Astrocyte (in vitro differentiated cells and primary cell): ENCODE results near the gene CPSF2. TPM values are rescaled to one million over a fixed set of nuclear protein-coding genes. Genes with fewer than 3 reads are reported as not detected.
"Not testable (repeated sequence)": the region's sequence is repeated elsewhere in the genome, so short reads cannot be mapped to it uniquely, and the experiment has no call there.

ENCODE experiments used
- DNase-seq: peaks from one replicate; pipeline ENCODE4 v3.0.0-alpha.2; 2010; ENCODE audit warnings: low read depth
- FAIRE-seq: peaks from 2 replicates; lab custom pipeline; 2011; peaks lifted over from hg19 to GRCh38; lab: Jason Lieb, UNC
- H2AFZ ChIP-seq: 2 replicates; pipeline ENCODE4 v1.6.0; 2012; ENCODE audit warnings: low read depth, low read length, inconsistent platforms
- H3K27ac ChIP-seq: 2 replicates; pipeline ENCODE4 v1.5.1; 2011; ENCODE audit warnings: low read depth, low read length, inconsistent platforms
- H3K27me3 ChIP-seq: 2 replicates; pipeline ENCODE4 v1.6.0; 2011; ENCODE audit warnings: low read length, inconsistent platforms; ENCODE audit not compliant: insufficient read depth
- H3K36me3 ChIP-seq: 2 replicates; pipeline ENCODE4 v1.5.1; 2011; ENCODE audit warnings: low read length, inconsistent platforms; ENCODE audit not compliant: insufficient read depth
- H3K4me1 ChIP-seq: 2 replicates; pipeline ENCODE4 v1.5.1; 2011; ENCODE audit warnings: low read length, inconsistent platforms; ENCODE audit not compliant: insufficient read depth
- H3K4me2 ChIP-seq: 2 replicates; pipeline ENCODE4 v1.6.0; 2012; ENCODE audit warnings: low read length, inconsistent platforms
- H3K4me3 ChIP-seq: 2 replicates; pipeline ENCODE4 v1.5.1; 2011; ENCODE audit warnings: low read depth, mild to moderate bottlenecking, low read length, inconsistent platforms; ENCODE audit not compliant: insufficient read depth
- H3K79me2 ChIP-seq: 2 replicates; pipeline ENCODE4 v1.6.0; 2012; ENCODE audit warnings: mild to moderate bottlenecking, low read length, inconsistent platforms; ENCODE audit not compliant: insufficient read depth
- H3K9ac ChIP-seq: 2 replicates; pipeline ENCODE4 v1.6.0; 2012; ENCODE audit warnings: mild to moderate bottlenecking, low read length, inconsistent platforms
- H3K9me3 ChIP-seq: 2 replicates; pipeline ENCODE4 v1.5.1; 2012; ENCODE audit warnings: low read depth, mild to moderate bottlenecking, low read length, inconsistent platforms; ENCODE audit not compliant: insufficient read depth
- H4K20me1 ChIP-seq: 2 replicates; pipeline ENCODE4 v1.6.0; 2012; ENCODE audit warnings: low read length, inconsistent platforms; ENCODE audit not compliant: insufficient read depth
- H3K27ac Mint-ChIP-seq: one replicate; pipeline ENCODE4 v1.8.0; 2021; ENCODE audit warnings: mild to moderate bottlenecking, mixed read lengths; ENCODE audit not compliant: unreplicated experiment
- H3K27me3 Mint-ChIP-seq: one replicate; pipeline ENCODE4 v1.8.0; 2021; ENCODE audit warnings: low read depth, mixed read lengths; ENCODE audit not compliant: unreplicated experiment
- H3K36me3 Mint-ChIP-seq: one replicate; pipeline ENCODE4 v1.8.0; 2021; ENCODE audit warnings: low read depth, mixed read lengths; ENCODE audit not compliant: unreplicated experiment
- H3K4me1 Mint-ChIP-seq: one replicate; pipeline ENCODE4 v1.8.0; 2021; ENCODE audit warnings: low read depth, mixed read lengths; ENCODE audit not compliant: unreplicated experiment
- H3K4me3 Mint-ChIP-seq: one replicate; pipeline ENCODE4 v1.8.0; 2021; ENCODE audit warnings: mild to moderate bottlenecking, moderate library complexity, mixed read lengths; ENCODE audit not compliant: unreplicated experiment
- H3K9me3 Mint-ChIP-seq: one replicate; pipeline ENCODE4 v1.8.0; 2021; ENCODE audit warnings: mild to moderate bottlenecking, mixed read lengths; ENCODE audit not compliant: unreplicated experiment
- CTCF ChIP-seq: IDR thresholded peaks from 2 replicates; pipeline ENCODE4 v1.5.1; 2011; ENCODE audit warnings: low read depth, mild to moderate bottlenecking, inconsistent platforms, low read length, moderate library complexity; ENCODE audit not compliant: insufficient read depth
- EZH2 ChIP-seq: IDR thresholded peaks from 2 replicates; pipeline ENCODE4 v1.6.1; 2012; ENCODE audit warnings: mild to moderate bottlenecking, low read length, inconsistent platforms; ENCODE audit not compliant: insufficient read depth
- total RNA-seq: library from RNA; stranded (reverse); gene quantifications from 2 replicates; pipeline ENCODE4 v1.2.1, GENCODE V29; 2021

The CPSF2 gene
- total RNA-seq, 1 donor from 2014 or later, result 58.6 TPM

GRCh38 chr14:92185559-92185958, 63.8 kb downstream of the CPSF2 start:
- Mint-ChIP-seq H3K27me3 (peaks cover 4% of the 10 kb centered on the region), H3K4me1 (no peaks in the 10 kb centered on the region), H3K4me3 (no peak overlapping the region), H3K27ac (no peak overlapping the region), H3K36me3 (no peaks in the 10 kb centered on the region), H3K9me3 (peaks cover 4% of the 10 kb centered on the region)
- H3K4me1 ChIP-seq, result no peaks in the 10 kb centered on the region
- H3K27me3 ChIP-seq, result no peaks in the 10 kb centered on the region
- no peak overlapping the region for H3K27ac ChIP-seq
- H3K4me3 ChIP-seq, result no peak overlapping the region
- no peaks in the 10 kb centered on the region for H3K79me2 ChIP-seq
- TF ChIP-seq EZH2 (no peak), CTCF (no peak)
- FAIRE-seq, result no peak
- no peak overlapping the region for H3K4me2 ChIP-seq
- DNase-seq, result no peak
- no peaks in the 10 kb centered on the region for H3K36me3 ChIP-seq
- no peaks in the 10 kb centered on the region for H3K9me3 ChIP-seq
- no peak overlapping the region for H3K9ac ChIP-seq
- no peaks in the 10 kb centered on the region for H4K20me1 ChIP-seq
- no peak overlapping the region for H2AFZ ChIP-seq

- H2AFZ ChIP-seq, H3K36me3 Mint-ChIP-seq, H4K20me1 ChIP-seq, H3K4me1 ChIP-seq, H3K9me3 Mint-ChIP-seq, H3K79me2 ChIP-seq, H3K4me2 ChIP-seq, H3K4me1 Mint-ChIP-seq, H3K27ac Mint-ChIP-seq, FAIRE-seq, H3K36me3 ChIP-seq, H3K4me3 Mint-ChIP-seq, H3K27me3 Mint-ChIP-seq, H3K27ac ChIP-seq, H3K9me3 ChIP-seq, H3K4me3 ChIP-seq, H3K9ac ChIP-seq, H3K27me3 ChIP-seq, DNase-seq: not testable (repeated sequence)
These were observed 65.8 kb downstream of the CPSF2 start for GRCh38 chr14:92187616-92188015.

GRCh38 chr14:92190768-92191167, 69.0 kb downstream of the CPSF2 start:
- H3K9me3 Mint-ChIP-seq, result peaks cover 4% of the 10 kb centered on the region
- no peak overlapping the region for H3K27ac ChIP-seq

More at GRCh38 chr14:92190768-92191167, 69.0 kb downstream of the CPSF2 start:
- no peak for DNase-seq
- no peak overlapping the region for H3K27ac Mint-ChIP-seq
- Histone ChIP-seq H3K79me2 (no peaks in the 10 kb centered on the region), H2AFZ (no peak overlapping the region), H3K4me2 (no peak overlapping the region), H3K4me3 (no peak overlapping the region), H3K9me3 (no peaks in the 10 kb centered on the region), H3K4me1 (no peaks in the 10 kb centered on the region), H3K27me3 (peaks cover 2% of the 10 kb centered on the region), H3K36me3 (no peaks in the 10 kb centered on the region), H4K20me1 (no peaks in the 10 kb centered on the region), H3K9ac (no peak overlapping the region)
- H3K4me3 Mint-ChIP-seq, result no peak overlapping the region
- H3K36me3 Mint-ChIP-seq, result no peaks in the 10 kb centered on the region
- peaks cover 4% of the 10 kb centered on the region for H3K27me3 Mint-ChIP-seq
- FAIRE-seq, result no peak
- no peaks in the 10 kb centered on the region for H3K4me1 Mint-ChIP-seq
- TF ChIP-seq CTCF, result no peak
- no peak for TF ChIP-seq EZH2
